Ectodermal cell (in vitro differentiated cells): ENCODE data around the gene HOXD13.

Experiments
- H3K27ac ChIP-seq: 2 replicates; pipeline ENCODE4 v1.7.0; 2013; ENCODE audit warnings: mild to moderate bottlenecking, low read depth, low read length; ENCODE audit not compliant: insufficient read depth, poor library complexity, severe bottlenecking
- H3K27me3 ChIP-seq: 2 replicates; pipeline ENCODE4 v1.7.0; 2013; ENCODE audit warnings: mild to moderate bottlenecking, low read length; ENCODE audit not compliant: insufficient read depth, control insufficient read depth, poor library complexity, severe bottlenecking
- H3K36me3 ChIP-seq: one replicate; pipeline ENCODE4 v1.7.0; 2013; ENCODE audit warnings: low read length; ENCODE audit not compliant: control insufficient read depth, insufficient read depth
- H3K4me1 ChIP-seq: one replicate; pipeline ENCODE4 v1.7.0; 2013; ENCODE audit warnings: low read length; ENCODE audit not compliant: control insufficient read depth, insufficient read depth
- H3K4me3 ChIP-seq: 2 replicates; pipeline ENCODE4 v1.7.0; 2013; ENCODE audit warnings: low read depth, low read length, control low read depth; ENCODE audit not compliant: insufficient read depth
- H3K9me3 ChIP-seq: 2 replicates; pipeline ENCODE4 v1.7.0; 2013; ENCODE audit warnings: mild to moderate bottlenecking, low read length, moderate library complexity; ENCODE audit not compliant: control insufficient read depth
- WGBS, 2 experiments: methylation state at CpG; one replicate each; pipeline ENCODE4 v1.1.7; 2013; ENCODE audit warnings: missing lambda C conversion rate in 2 of 2; 5-methylcytosine and 5-hydroxymethylcytosine counted together

The HOXD13 gene

GRCh38 chr2:176101842-176102241 is 9.3 kb downstream of the HOXD13 start:
- no peaks in the 10 kb centered on the region for H3K9me3 ChIP-seq
- H3K36me3 ChIP-seq = no peaks in the 10 kb centered on the region
- no peak overlapping the region for H3K27ac ChIP-seq
- peaks cover 100% of the 10 kb centered on the region for H3K27me3 ChIP-seq
- whole genome bisulfite sequencing, 2 experiments = 23 to 28% methylated on average over 5 of the region's 5 CpGs
- no peak overlapping the region for H3K4me3 ChIP-seq
- H3K4me1 ChIP-seq = no peaks in the 10 kb centered on the region

- Histone ChIP-seq H3K9me3 (no peaks in the 10 kb centered on the region), H3K27me3 (peaks cover 100% of the 10 kb centered on the region), H3K36me3 (no peaks in the 10 kb centered on the region), H3K4me1 (no peaks in the 10 kb centered on the region), H3K4me3 (no peak overlapping the region), H3K27ac (no peak overlapping the region)
- 18 to 20% methylated on average over 7 of the region's 7 CpGs for WGBS, 2 experiments
Observed at GRCh38 chr2:176102309-176102866, 9.9 kb downstream of the HOXD13 start.

DNA sequence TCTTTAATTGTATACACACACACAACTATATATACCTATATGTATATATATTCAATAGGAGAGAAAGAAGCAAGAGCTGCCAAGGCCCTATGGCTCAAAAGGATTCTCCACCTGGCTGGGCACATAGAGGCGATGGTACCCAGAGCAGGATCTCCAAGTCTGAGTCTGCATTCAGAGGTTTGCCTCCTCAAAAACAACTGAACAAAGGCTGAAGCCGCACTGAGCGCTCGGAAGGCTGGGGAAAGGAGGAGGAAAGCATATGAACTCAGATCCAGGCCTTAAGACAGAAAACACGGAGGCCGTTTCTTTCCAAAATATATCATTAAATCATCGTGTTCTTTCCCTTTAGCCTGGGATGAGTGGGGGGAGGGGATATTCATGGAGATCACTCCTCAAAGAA is 10.7 kb downstream of the HOXD13 start:
- Histone ChIP-seq H3K4me3 (no peak overlapping the region), H3K36me3 (no peaks in the 10 kb centered on the region), H3K4me1 (no peaks in the 10 kb centered on the region), H3K27me3 (peaks cover 100% of the 10 kb centered on the region), H3K27ac (no peak overlapping the region), H3K9me3 (no peaks in the 10 kb centered on the region)
- 3 to 7% methylated on average over 4 of the region's 7 CpGs for WGBS, 2 experiments

DNA sequence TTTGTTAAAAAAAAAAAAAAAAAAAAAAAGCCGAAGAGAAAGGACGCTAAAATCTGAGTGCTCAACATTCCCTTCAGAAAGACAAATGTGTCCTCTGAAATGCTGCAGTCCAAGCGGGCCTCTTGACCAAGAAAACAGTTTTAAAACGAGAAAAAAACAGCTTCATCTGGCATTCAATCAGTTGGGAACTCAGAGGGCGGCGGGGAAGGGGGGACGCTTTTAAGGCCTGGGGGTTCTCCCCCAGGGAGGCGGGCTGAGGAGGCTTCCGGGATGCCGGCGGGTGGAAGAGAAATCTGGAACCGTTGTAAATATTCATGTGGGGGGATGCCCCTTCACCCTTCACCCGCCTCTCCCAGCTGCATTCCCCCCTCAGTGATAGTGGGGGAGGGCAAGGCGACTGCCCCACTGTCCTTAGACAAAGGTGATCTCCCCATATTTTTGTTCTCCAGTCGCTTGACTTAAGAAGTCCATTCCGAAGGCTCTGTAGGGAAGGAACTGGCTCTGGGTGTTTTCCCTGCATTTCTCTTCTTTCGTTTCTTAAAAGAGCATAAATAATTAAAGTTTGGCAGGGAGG is 11.3 kb downstream of the HOXD13 start:
- no peak overlapping the region for H3K27ac ChIP-seq
- no peaks in the 10 kb centered on the region for H3K36me3 ChIP-seq
- 1 to 4% methylated on average over 17 of the region's 17 CpGs for WGBS, 2 experiments
- no peak overlapping the region for H3K4me3 ChIP-seq
- H3K4me1 ChIP-seq = no peaks in the 10 kb centered on the region
- peaks cover 100% of the 10 kb centered on the region for H3K27me3 ChIP-seq
- H3K9me3 ChIP-seq = no peaks in the 10 kb centered on the region

- H3K27me3 ChIP-seq = peaks cover 100% of the 10 kb centered on the region
- no peaks in the 10 kb centered on the region for H3K9me3 ChIP-seq
- WGBS, 2 experiments = 3 to 4% methylated on average over 56 of the region's 56 CpGs
- no peak overlapping the region for H3K4me3 ChIP-seq
- no peaks in the 10 kb centered on the region for H3K36me3 ChIP-seq
- no peaks in the 10 kb centered on the region for H3K4me1 ChIP-seq
- H3K27ac ChIP-seq = no peak overlapping the region
Observed at GRCh38 chr2:176104316-176105077, 12.0 kb downstream of the HOXD13 start.

DNA sequence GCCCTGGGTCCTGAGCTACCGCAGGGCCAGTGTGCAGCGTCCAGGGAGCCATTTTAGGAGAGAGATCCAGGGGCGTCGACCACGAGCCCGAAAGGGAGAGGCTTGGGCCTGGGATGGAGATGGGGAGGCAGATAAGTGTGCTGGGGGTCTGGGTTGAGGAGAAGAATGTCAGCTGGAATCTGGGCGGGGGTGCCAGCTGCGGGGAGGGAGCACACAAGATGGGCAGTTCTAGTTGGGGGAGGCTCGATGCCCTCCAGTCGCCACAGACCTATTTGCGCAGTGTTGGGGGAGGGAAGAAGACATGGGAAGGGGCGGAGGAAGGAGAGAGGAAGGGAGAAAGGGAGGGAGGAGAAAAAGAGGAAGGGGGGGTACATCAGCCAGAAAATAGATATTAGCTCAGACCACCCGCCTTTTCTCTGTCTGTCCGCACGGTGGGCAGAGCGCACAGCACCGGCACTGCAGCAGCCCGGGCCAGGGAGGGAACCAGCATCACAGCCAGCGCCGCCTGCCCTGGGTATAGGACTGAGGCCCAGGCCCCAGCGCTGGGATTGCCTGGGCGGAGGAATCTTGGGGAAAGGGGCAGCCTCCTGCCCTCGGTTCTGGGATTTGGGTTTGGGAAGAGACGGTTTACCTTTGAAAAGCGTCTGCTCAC is 12.7 kb downstream of the HOXD13 start:
- Histone ChIP-seq H3K36me3 (no peaks in the 10 kb centered on the region), H3K9me3 (no peaks in the 10 kb centered on the region), H3K4me3 (no peak overlapping the region), H3K27ac (no peak overlapping the region), H3K4me1 (no peaks in the 10 kb centered on the region), H3K27me3 (peaks cover 100% of the 10 kb centered on the region)
- WGBS, 2 experiments = 2 to 3% methylated on average over 25 of the region's 25 CpGs

DNA sequence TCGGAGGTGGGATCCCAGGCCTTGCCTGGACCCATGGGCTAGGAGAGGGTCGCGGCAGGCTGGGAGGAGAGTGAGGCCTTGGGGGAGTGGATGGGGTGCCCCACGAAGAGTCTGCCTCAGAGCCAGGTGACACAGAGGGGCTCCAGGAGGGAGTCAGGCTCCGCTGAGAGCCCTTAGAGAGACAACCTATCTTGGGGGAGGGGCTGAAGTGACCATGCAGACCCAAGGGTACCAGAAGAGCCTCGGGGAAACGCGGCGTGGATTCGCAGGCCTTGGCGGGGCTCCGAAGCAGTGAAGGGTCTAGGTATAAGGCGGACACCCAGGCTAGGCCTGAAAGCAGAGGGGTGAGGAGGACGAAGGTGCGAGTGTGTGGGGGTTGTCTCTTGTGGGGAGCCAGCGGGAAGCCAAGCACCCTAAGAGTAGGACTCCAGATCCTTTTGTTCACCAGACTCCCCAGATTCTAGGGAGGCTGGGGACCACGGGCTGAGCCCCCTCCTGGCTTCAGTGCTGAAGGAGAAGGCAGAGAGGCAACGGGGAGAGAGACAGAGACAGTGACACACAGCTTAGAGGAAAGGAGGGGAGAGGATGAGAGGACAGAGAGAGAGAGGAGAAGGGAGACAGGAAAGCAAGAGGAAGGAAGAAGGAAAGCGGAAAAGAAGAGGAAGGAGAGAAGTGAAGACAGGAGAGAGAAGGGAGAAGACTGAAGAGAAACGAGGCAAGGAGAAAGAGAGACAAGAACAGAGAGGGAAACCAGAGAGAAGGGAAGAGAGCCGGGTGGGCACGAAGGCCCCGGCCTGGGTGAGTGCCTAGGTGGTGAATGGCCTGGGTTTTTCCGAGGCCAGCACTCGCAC is 13.4 kb downstream of the HOXD13 start:
- H3K4me1 ChIP-seq = no peaks in the 10 kb centered on the region
- H3K9me3 ChIP-seq = no peaks in the 10 kb centered on the region
- 3 to 4% methylated on average over 25 of the region's 25 CpGs for WGBS, 2 experiments
- no peak overlapping the region for H3K4me3 ChIP-seq
- peaks cover 100% of the 10 kb centered on the region for H3K27me3 ChIP-seq
- no peaks in the 10 kb centered on the region for H3K36me3 ChIP-seq
- no peak overlapping the region for H3K27ac ChIP-seq

- Histone ChIP-seq H3K27me3 (peaks cover 100% of the 10 kb centered on the region), H3K4me1 (no peaks in the 10 kb centered on the region), H3K4me3 (no peak within 1 kb of the TSS), H3K9me3 (no peaks in the 10 kb centered on the region), H3K36me3 (no peaks in the 10 kb centered on the region), H3K27ac (no peak within 1 kb of the TSS)
- 1% methylated on average over 85 of the region's 85 CpGs for WGBS, 2 experiments
Observed at GRCh38 chr2:176106581-176107539, 14.3 kb downstream of the HOXD13 start, which contains the start of gene HOXD11. Gene HOXD11, plus strand, starts transcription at chr2:176107280. Its CDS starts 76 bp downstream, at chr2:176107356.

DNA sequence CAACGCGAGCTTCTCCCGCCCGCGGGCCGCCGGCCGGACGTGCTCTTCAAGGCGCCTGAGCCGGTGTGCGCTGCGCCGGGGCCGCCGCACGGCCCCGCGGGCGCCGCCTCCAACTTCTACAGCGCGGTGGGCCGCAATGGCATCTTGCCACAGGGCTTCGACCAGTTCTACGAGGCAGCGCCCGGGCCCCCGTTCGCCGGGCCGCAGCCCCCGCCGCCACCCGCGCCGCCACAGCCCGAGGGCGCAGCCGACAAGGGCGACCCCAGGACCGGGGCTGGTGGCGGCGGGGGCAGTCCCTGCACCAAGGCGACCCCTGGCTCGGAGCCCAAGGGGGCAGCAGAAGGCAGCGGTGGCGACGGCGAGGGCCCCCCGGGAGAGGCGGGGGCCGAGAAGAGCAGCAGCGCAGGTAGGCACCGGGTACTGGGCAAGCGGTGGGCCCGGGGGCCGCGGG is 15.2 kb downstream of the HOXD13 start:
- Histone ChIP-seq H3K27ac (no peak overlapping the region), H3K36me3 (no peaks in the 10 kb centered on the region), H3K27me3 (peaks cover 100% of the 10 kb centered on the region), H3K4me3 (no peak overlapping the region), H3K4me1 (no peaks in the 10 kb centered on the region), H3K9me3 (no peaks in the 10 kb centered on the region)
- WGBS, 2 experiments = 1 to 2% methylated on average over 58 to 59 of the region's 59 CpGs
